Measurements from ENCODE around the gene PMS1. TPM values are rescaled to one million over a fixed set of nuclear protein-coding genes. Genes with fewer than 3 reads are reported as not detected.
A peak's percentile ranks its signal among the peaks of the same experiment; 100 is the strongest.

Gene PMS1
- total and polyA plus RNA-seq, 10 donors = 12.6 to 39.3 (median 24.5) TPM

GRCh38 chr2:189837326-189837725 is 53.1 kb downstream of the PMS1 start:
- intact Hi-C loops (cut with DNase I; ENCODE audit: low total_unique reads) = no loop called here

GRCh38 chr2:189841019-189841418 is 56.8 kb downstream of the PMS1 start:
- intact Hi-C loops (cut with DNase I; ENCODE audit: low total_unique reads) = no loop called here
- no peaks in the 10 kb centered on the region for H3K9me3 ChIP-seq
- no peak for DNase-seq
- H3K4me3 ChIP-seq = no peak overlapping the region
- H3K27me3 ChIP-seq (replicated peaks in 1 of 7) = no peaks in the 10 kb centered on the region
- H3K4me1 ChIP-seq = peaks cover 0 to 6% (median 0%) of the 10 kb centered on the region in 6 donors
- TF ChIP-seq POLR2A (IDR thresholded peaks at IDR 0.05) = no peak
- no peak for TF ChIP-seq POLR2AphosphoS5 (IDR thresholded peaks at IDR 0.05)
- no peak for TF ChIP-seq CTCF (IDR thresholded peaks at IDR 0.05 in 8 of 11, conservative IDR thresholded peaks at IDR 0.05 in 3 of 11)
- peaks cover 0 to 31% (median 10%) of the 10 kb centered on the region in 6 donors for H3K36me3 ChIP-seq
- H3K27ac ChIP-seq = no peak overlapping the region

More at GRCh38 chr2:189837326-189837725, 53.1 kb downstream of the PMS1 start:
- Histone ChIP-seq H3K4me3 (no peak overlapping the region), H3K4me1 (peaks cover 0 to 6% (median 0%) of the 10 kb centered on the region in 6 donors), H3K27me3 (replicated peaks in 1 of 7) (no peaks in the 10 kb centered on the region), H3K36me3 (peaks cover 0 to 11% (median 0%) of the 10 kb centered on the region in 6 donors), H3K9me3 (no peaks in the 10 kb centered on the region), H3K27ac (peak overlapping the region in 1 of 8 donors; percentile 2)
- TF ChIP-seq POLR2A (IDR thresholded peaks at IDR 0.05) = no peak
- TF ChIP-seq CTCF (IDR thresholded peaks at IDR 0.05 in 8 of 11, conservative IDR thresholded peaks at IDR 0.05 in 3 of 11) = no peak
- TF ChIP-seq POLR2AphosphoS5 (IDR thresholded peaks at IDR 0.05) = no peak
- no peak for DNase-seq
- WGBS, 5 donors = 75 to 82% (median 77%) methylated on average over 2 of the region's 2 CpGs

- DNase-seq = no peak
- Histone ChIP-seq H3K27ac (no peak overlapping the region), H3K4me3 (no peak overlapping the region)
Observed at GRCh38 chr2:189848276-189848675, 64.0 kb downstream of the PMS1 start.

GRCh38 chr2:189849550-189849949 is 65.3 kb downstream of the PMS1 start:
- WGBS, 5 donors = 83 to 96% (median 90%) methylated on average over 2 of the region's 2 CpGs

More at GRCh38 chr2:189848276-189848675, 64.0 kb downstream of the PMS1 start:
- H3K9me3 ChIP-seq = no peaks in the 10 kb centered on the region
- no peaks in the 10 kb centered on the region for H3K4me1 ChIP-seq
- H3K27me3 ChIP-seq (replicated peaks in 1 of 7) = no peaks in the 10 kb centered on the region
- intact Hi-C loops (cut with DNase I; ENCODE audit: low total_unique reads) = no loop called here
- TF ChIP-seq POLR2AphosphoS5 (IDR thresholded peaks at IDR 0.05) (no peak), POLR2A (IDR thresholded peaks at IDR 0.05) (no peak), CTCF (IDR thresholded peaks at IDR 0.05 in 8 of 11, conservative IDR thresholded peaks at IDR 0.05 in 3 of 11) (no peak)
- peaks cover 0 to 85% (median 29%) of the 10 kb centered on the region in 6 donors for H3K36me3 ChIP-seq
- 86 to 94% (median 90%) methylated on average over 2 of the region's 2 CpGs for WGBS, 5 donors

More at GRCh38 chr2:189849550-189849949, 65.3 kb downstream of the PMS1 start:
- no peaks in the 10 kb centered on the region for H3K4me1 ChIP-seq
- no peak overlapping the region for H3K27ac ChIP-seq
- no peak overlapping the region for H3K4me3 ChIP-seq
- DNase-seq = no peak
- TF ChIP-seq POLR2AphosphoS5 (IDR thresholded peaks at IDR 0.05) (no peak), CTCF (IDR thresholded peaks at IDR 0.05 in 8 of 11, conservative IDR thresholded peaks at IDR 0.05 in 3 of 11) (no peak), POLR2A (IDR thresholded peaks at IDR 0.05) (no peak)
- no peaks in the 10 kb centered on the region for H3K9me3 ChIP-seq
- H3K36me3 ChIP-seq = peaks cover 0 to 86% (median 35%) of the 10 kb centered on the region in 6 donors
- H3K27me3 ChIP-seq (replicated peaks in 1 of 7) = no peaks in the 10 kb centered on the region
- intact Hi-C loops (cut with DNase I; ENCODE audit: low total_unique reads) = no loop called here
